Activated T-helper 1 cell treated with anti-CD3 and anti-CD28 coated beads, Interleukin-2, amount 50 U/mL, for 16 hours (primary cell): ENCODE measurements around the gene STK24.

ENCODE experiments used
- DNase-seq, 2 donors: peaks; one replicate each; pipeline ENCODE4 v3.0.0-alpha.2; 2020; ENCODE audit warnings: low read depth in 1 of 2, low spot score in 1 of 2

STK24 gene

GRCh38 chr13:98534821-98535220 is 42.1 kb downstream of the STK24 start:
- no peak for DNase-seq

DNA sequence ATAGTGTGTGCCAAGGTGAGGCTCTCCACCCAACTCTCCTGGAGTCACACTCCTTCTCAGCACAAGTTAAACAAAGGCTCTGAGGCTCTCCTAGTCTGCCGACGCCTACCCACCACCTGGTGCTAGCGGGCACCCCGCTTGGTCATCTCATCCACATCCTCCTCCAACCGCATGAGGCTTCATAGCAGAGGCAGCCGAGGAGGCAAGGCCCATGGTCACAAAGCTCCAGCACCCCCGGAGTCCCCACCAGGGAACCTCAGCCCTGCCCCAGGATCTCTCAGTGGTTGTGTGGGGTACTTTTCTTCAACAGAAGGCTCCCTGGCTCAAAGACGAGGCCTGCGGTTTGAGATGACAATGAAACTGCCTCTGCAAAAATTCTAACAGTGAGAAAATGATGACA is 43.0 kb downstream of the STK24 start:
- no peak for DNase-seq

- DNase-seq: no peak
Measured at GRCh38 chr13:98532254-98532653, 44.7 kb downstream of the STK24 start.

DNA sequence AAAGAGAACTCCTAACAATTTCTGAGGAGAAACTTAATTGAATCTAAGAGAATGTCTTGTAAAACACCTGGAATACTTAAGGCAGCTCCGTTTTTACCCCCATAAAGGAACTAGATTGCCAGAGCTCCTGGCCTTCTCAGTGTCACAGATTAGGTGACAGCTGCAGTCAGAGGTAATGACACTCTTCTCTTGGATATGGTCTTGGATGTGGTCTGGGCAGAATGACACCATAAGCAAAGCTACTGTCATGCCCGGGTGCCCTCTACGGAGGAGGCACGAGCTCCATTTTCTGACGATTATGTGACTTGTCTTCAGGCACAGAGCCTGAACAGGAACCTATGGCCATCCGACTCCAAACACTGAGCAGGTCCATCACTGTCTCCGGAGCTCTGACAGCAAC is 46.7 kb downstream of the STK24 start:
- no peak for DNase-seq

DNA sequence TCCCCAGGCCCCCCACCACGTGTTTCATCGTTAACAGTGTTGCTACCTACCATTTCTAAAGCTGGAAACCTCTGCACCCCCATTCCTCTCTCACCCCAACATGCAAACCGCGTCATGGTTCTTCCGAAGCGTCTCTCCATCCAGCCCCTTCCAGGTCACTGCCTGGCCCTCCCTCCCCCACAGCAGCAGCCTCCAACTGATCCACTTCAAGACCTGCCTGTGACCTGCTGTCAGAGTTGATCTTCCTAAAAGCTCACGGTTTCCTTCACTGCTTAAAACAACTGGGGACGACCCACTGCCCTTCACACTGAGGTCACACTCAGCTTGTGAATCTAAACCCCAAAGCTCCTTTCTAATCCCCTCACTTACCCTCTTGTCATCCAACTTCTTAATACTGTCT is 47.7 kb downstream of the STK24 start:
- DNase-seq: no peak

DNA sequence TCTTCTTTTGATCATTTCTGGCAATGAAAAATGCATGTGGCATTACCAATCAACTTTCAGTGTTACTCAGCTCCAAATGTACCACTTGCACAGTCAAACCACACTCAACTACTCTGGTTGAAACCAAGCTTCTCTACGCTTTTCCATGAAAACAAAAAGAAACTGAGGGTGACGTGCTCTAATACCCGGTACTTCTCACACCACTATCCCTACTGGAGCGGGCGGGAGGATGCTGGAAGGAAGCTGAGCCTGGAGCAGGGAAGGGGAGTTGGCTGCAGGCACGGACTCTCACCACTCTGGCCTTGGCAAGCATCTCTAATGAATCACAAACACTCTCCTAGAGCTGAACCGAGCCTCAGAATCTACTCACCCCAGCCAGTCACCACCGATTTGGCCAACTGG is 48.2 kb downstream of the STK24 start:
- no peak for DNase-seq

GRCh38 chr13:98527526-98527925 is 49.4 kb downstream of the STK24 start:
- DNase-seq: no peak

- no peak for DNase-seq
Measured at GRCh38 chr13:98526182-98526512, 50.8 kb downstream of the STK24 start.

GRCh38 chr13:98525456-98526181 is 51.3 kb downstream of the STK24 start:
- no peak for DNase-seq

GRCh38 chr13:98524793-98525192 is 52.1 kb downstream of the STK24 start:
- DNase-seq: no peak

- no peak for DNase-seq
Measured at GRCh38 chr13:98524391-98524790, 52.5 kb downstream of the STK24 start.

GRCh38 chr13:98523455-98524102 is 53.3 kb downstream of the STK24 start:
- no peak for DNase-seq

DNA sequence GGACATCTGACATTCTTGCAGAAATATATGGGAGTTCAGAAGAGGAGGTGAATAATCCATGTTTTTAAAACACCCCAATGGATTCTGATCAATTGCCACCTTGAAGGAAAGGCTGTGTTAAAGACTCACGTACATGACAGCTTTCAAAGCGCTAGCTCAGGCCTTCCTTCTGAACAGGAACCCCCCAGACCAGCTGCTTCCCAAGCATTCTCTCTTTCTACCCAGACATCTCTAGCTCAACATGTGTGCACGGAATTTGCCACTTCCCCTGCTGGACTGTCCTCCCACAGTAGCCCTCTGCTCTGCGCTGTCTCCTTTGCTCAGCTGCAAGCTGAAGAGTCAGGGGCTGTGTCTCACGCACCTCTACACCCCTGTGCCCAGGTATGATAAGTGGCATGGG is 54.5 kb downstream of the STK24 start:
- DNase-seq: no peak

DNA sequence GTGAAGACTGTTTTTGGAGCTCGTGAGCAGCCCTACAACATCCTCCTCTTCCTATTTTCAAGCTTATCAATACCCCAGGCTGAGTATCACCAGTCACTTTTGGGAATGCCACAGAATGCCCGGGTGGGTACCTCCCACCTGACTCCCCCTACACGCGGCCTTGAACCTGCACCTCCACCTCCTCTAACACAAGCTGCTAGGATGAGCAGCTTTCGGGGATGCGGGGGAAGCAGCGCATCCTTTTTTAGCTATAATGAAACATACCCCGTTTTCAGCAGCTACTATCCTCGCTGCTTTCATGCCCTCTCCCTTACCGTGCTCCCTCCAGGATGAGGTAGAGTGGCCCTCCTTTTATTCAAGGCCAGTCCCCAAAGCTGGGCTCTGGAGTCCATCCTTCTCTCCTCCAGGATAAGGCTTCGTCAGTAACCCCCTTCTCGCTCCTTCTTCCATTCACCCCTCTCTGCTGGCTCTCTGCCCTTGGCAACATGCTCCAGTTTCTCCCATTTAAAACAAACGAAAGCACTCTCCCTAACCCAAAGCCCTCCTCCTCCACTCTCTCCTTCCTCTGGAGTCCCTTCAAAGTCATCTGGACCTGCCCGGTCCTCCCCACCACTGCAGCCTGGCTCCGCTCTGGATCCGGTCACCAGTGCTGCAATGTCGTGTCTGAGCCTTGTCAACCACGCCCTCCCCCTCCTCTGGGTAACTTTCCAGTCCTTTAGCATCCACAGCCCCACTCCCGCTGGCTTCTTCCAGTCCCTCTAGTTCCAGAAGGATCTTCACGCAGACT is 55.3 kb downstream of the STK24 start:
- no peak for DNase-seq

DNA sequence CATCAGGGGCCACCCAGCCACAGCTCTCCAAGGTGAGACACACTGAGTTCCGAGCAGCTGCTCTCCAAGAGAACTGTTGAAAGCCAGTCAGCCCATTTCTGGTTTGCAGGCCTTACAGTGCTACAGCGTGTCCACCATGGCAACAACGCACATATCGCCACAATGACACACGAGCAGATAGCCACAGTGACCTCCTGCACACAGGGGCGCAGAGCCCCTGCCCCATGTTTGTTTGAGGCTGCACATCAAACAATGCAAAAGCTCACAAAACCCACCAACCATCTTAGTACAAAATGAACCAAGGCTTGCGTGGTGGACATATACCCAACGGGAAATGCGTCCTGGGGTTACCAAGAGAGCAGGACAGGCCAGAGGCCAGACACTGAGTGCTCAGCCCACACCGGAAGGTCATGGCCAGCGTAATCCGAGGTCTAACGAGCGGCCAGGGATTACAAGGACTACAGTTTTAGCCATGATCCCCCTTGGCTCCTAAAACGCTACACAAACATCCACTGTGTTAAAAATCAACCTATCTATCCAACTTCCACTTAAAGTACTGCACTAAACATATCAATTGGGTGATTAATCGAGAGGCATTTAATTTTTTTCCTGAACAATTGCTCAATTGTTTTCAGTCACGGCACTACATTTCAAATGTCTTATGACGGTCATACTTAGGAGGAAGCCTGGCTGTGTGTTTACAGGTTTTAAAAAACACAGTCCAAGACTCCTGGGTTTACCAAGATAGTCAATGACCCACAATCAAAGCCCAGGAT is 56.0 kb downstream of the STK24 start:
- DNase-seq: no peak

DNA sequence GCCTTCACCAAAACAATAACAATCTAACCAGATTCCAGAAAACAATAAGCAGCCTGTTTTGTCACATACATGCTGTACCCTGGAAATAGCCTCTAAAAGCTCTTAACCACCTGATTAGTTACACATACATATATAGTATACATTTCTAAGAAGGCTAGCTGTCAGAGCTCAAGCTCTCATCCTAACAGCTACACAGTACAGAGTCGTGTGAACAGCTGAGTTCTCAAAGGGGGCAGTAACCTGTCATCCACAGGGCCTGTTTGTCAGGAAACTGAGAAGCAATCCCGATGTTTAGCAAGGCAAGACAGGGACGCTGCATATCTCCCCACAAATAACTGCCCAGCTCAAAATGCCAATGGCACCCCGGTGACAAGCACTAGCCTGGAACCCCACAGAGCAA is 56.9 kb downstream of the STK24 start:
- DNase-seq: no peak

- peak in 1 of 2 donors; percentile 26 for DNase-seq
Measured at GRCh38 chr13:98517576-98518310, 59.2 kb downstream of the STK24 start.

DNA sequence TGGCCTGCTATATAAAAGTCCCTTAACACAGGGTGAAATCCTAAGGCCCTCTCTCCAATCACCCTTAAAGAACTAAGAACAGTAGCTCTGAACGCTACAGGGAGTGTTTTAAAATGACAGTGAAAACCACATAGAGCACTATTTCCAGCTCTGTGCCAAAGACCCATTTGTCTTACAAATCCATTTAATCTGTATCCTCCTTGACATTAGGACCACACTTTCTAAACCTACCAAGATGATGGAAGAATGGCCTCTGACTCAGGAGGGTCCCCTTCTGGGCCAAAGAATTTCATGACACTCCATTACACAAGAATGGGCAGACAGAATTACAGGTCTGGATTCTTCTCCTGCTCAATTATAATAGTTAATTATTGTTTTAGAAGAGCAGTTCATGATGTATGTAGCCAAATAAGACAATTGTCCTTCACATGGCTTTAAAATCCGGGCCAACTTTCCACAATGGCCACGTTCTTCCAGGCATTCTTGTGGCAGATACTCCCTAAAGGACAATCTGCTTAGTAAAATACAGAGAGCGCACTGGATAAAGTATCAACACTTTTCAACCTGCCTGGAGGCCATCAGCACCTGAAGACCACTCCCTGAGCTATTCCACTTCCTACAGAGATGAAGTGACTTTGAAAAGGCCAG is 61.0 kb downstream of the STK24 start:
- no peak for DNase-seq

GRCh38 chr13:98514288-98514687 is 62.6 kb downstream of the STK24 start:
- DNase-seq: no peak

GRCh38 chr13:98513837-98514236 is 63.1 kb downstream of the STK24 start:
- DNase-seq: no peak
